ENCODE data around the gene RYK.
"Not testable (repeated sequence)": the region's sequence is repeated elsewhere in the genome, so short reads cannot be mapped to it uniquely, and the experiment has no call there.

RYK gene

DNA sequence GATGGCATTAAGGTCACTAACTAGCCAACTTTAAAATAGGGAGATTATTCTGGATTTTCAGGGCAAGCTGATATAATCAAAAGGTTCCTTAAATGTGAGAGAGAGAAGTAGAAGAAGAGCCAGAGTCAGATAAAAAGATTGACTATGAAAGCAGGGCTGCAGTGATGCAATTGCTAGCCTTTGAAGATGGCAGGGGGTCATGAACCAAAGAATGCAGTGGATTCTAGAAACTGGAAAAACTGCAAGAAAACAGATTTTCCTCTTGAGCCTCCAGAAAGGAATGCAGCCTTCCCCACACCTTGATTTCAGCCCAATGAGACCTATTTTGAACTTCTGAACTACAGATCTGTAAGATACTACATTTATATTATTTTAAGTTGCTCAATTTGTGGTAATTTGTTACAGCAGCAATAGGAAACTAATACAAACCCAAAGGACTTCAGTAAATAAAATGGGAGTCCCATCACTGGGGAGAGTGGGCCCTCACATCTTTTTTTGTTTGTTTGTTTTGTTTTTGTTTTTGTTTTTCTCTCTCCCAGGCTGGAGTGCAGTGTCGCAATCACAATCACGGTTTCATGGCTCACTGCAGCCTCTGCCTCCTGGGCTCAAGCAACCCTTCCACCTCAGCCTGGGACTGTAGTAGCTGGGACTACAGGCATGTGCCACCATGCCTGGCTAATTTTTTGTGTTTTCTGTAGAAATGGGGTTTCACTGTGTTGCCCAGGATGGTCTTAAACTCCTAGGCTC lies 31.4 kb upstream of the RYK start:
- no peak overlapping the region for H3K4me3 ChIP-seq (ENCODE audit: low read depth, low read length)
- no peak for DNase-seq (ENCODE audit: low read depth)
- TF ChIP-seq, protein P1, sequence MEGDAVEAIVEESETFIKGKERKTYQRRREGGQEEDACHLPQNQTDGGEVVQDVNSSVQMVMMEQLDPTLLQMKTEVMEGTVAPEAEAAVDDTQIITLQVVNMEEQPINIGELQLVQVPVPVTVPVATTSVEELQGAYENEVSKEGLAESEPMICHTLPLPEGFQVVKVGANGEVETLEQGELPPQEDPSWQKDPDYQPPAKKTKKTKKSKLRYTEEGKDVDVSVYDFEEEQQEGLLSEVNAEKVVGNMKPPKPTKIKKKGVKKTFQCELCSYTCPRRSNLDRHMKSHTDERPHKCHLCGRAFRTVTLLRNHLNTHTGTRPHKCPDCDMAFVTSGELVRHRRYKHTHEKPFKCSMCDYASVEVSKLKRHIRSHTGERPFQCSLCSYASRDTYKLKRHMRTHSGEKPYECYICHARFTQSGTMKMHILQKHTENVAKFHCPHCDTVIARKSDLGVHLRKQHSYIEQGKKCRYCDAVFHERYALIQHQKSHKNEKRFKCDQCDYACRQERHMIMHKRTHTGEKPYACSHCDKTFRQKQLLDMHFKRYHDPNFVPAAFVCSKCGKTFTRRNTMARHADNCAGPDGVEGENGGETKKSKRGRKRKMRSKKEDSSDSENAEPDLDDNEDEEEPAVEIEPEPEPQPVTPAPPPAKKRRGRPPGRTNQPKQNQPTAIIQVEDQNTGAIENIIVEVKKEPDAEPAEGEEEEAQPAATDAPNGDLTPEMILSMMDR (IDR thresholded peaks at IDR 0.05; ENCODE audit: low read depth, low read length), result no peak
- TF ChIP-seq, protein P2, sequence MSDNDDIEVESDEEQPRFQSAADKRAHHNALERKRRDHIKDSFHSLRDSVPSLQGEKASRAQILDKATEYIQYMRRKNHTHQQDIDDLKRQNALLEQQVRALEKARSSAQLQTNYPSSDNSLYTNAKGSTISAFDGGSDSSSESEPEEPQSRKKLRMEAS (IDR thresholded peaks at IDR 0.05; ENCODE audit: low read depth, low read length), result no peak
- TF ChIP-seq POLR2A (IDR thresholded peaks at IDR 0.05; ENCODE audit: extremely low read depth, insufficient read length) (no peak), MYC (IDR thresholded peaks at IDR 0.05; ENCODE audit: low read depth, low read length) (no peak)

DNA sequence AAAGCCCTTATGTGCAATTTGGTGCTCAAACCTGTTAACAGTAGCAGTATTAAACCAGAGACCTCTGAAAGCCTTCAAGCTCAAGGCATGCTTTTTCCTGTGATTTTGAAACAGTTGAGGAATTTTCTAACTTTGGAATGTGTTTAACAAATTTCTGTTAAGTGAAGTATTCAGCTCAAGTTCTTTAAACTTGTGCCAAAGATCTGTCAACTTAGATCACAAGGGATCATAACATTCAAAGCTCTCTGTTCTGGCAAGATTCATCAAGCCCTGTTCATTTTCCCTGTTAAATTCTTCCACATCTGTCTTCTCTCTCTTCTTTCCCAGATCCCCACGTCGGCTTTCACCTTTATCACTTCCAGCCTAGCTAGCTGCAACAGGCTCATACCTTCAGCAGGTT lies 28.8 kb upstream of the RYK start:
- H3K4me3 ChIP-seq (ENCODE audit: low read depth, low read length), result no peak overlapping the region
- no peak for DNase-seq (ENCODE audit: low read depth)
- TF ChIP-seq, protein P1 (IDR thresholded peaks at IDR 0.05; ENCODE audit: low read depth, low read length), result no peak
- TF ChIP-seq MYC (IDR thresholded peaks at IDR 0.05; ENCODE audit: low read depth, low read length) (no peak), POLR2A (IDR thresholded peaks at IDR 0.05; ENCODE audit: extremely low read depth, insufficient read length) (no peak)
- TF ChIP-seq, protein P2 (IDR thresholded peaks at IDR 0.05; ENCODE audit: low read depth, low read length), result no peak

DNA sequence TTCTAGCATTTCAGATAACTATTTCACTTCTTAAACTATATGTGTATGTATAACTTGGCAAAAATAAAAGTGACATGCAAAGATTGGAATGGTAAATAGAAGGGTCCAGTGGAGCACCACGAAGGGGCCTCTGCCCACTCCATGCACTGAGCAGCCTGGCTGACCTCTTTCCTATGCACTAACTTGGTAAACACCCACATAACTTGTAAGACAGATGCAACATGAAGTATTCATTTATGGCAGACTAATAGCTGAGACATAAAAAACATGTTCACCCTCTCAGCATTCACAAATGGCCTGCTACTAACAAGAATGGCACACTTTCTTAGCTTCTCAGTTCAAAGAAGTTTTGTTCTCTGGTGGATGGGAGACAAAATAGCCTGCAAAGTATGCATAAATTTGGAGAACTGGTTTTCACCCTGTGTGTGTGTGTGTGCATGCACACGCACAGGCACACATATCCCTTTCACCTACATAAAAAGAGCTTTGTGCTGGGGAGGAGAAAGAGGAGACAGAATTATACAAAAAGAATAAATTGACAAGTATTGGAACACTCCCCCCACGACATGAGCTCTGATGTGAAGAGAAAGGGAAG lies 26.5 kb upstream of the RYK start:
- H3K4me3 ChIP-seq (ENCODE audit: low read depth, low read length), result no peak overlapping the region
- TF ChIP-seq, protein P1 (IDR thresholded peaks at IDR 0.05; ENCODE audit: low read depth, low read length), result no peak
- TF ChIP-seq POLR2A (IDR thresholded peaks at IDR 0.05; ENCODE audit: extremely low read depth, insufficient read length) (no peak), MYC (IDR thresholded peaks at IDR 0.05; ENCODE audit: low read depth, low read length) (no peak)
- TF ChIP-seq, protein P2 (IDR thresholded peaks at IDR 0.05; ENCODE audit: low read depth, low read length), result no peak
- no peak for DNase-seq (ENCODE audit: low read depth)

DNA sequence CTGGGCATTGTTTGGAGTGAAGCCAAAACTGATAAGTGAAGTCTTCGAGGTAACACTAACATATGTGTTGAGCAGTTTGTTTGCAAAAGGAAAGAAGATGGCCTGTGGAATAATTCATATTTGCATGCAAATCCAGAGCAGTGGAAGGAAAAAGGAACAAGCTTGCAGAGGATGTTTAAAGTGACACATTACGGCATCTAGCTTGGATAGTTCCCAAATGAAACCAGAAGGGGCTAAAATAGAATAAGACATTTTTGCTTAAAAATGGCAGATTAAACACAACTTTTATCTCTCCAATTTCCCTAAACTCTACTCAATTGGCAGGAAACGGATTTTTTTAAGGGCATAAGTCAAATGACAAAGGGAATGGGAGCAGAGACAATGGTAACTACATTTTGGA lies 25.4 kb upstream of the RYK start:
- TF ChIP-seq MYC (IDR thresholded peaks at IDR 0.05; ENCODE audit: low read depth, low read length) (no peak), POLR2A (IDR thresholded peaks at IDR 0.05; ENCODE audit: extremely low read depth, insufficient read length) (no peak)
- TF ChIP-seq, protein P1 (IDR thresholded peaks at IDR 0.05; ENCODE audit: low read depth, low read length), result no peak
- TF ChIP-seq, protein P2 (IDR thresholded peaks at IDR 0.05; ENCODE audit: low read depth, low read length), result no peak
- DNase-seq (ENCODE audit: low read depth), result no peak

DNA sequence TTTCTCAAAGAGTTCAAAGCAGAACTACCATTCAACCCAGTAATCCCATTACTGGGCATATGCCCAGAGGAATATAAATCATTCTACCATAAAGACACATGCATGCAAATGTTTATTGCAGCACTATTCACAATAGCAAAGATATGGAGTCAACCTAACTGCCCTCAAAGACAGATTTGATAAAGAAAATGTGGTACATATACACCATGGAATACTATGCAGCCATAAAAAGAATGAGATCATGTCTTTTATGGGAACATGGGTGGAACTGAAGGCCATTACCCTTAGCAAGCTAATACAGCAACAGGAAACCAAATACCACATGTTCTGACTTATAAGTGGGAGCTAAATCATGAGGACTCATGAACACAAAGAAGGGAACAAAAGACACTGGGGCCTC lies 24.5 kb upstream of the RYK start:
- not testable (repeated sequence) for DNase-seq (ENCODE audit: low read depth); H3K4me3 ChIP-seq (ENCODE audit: low read depth, low read length)

More for the DNA sequence above, 25.4 kb upstream of the RYK start:
- no peak overlapping the region for H3K4me3 ChIP-seq (ENCODE audit: low read depth, low read length)

DNA sequence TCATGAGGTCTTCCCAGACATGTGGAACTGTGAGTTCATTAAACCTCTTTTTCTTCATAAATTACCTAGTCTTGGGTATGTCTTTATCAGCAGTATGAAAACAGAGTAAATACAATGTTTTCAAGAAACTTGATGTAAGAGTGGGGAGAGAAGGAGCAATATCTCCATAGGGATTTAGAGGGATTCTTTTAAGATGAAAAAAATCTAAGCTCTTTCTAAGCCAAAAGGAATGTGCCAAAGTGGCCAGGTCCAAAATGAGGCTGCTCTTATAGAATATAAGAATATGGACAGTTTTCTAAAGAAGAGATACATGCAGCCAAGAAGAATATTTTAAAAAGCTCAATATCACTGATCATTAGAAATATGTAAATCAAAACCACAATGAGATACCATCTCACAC lies 23.9 kb upstream of the RYK start:
- TF ChIP-seq, protein P1 (IDR thresholded peaks at IDR 0.05; ENCODE audit: low read depth, low read length), result no peak
- TF ChIP-seq POLR2A (IDR thresholded peaks at IDR 0.05; ENCODE audit: extremely low read depth, insufficient read length) (no peak), MYC (IDR thresholded peaks at IDR 0.05; ENCODE audit: low read depth, low read length) (no peak)
- TF ChIP-seq, protein P2 (IDR thresholded peaks at IDR 0.05; ENCODE audit: low read depth, low read length), result no peak
- no peak for DNase-seq (ENCODE audit: low read depth)
- no peak overlapping the region for H3K4me3 ChIP-seq (ENCODE audit: low read depth, low read length)

Measured in NB4 (cell line).